Measurements from ENCODE around the gene NTM.

GRCh38 chr11:131455843-131456704 lies 85.7 kb downstream of the NTM start:
- TF ChIP-seq CTCF (conservative IDR thresholded peaks at IDR 0.05) (no peak), ZFX (IDR thresholded peaks at IDR 0.05) (no peak)

Measured in C4-2B (cell line).